ENCODE data around the gene EPHB1.
"Not testable (repeated sequence)": the region's sequence is repeated elsewhere in the genome, so short reads cannot be mapped to it uniquely, and the experiment has no call there.

EPHB1 gene

GRCh38 chr3:134788283-134788682 lies 6.8 kb upstream of the EPHB1 start:
- not testable (repeated sequence) for DNase-seq

DNA sequence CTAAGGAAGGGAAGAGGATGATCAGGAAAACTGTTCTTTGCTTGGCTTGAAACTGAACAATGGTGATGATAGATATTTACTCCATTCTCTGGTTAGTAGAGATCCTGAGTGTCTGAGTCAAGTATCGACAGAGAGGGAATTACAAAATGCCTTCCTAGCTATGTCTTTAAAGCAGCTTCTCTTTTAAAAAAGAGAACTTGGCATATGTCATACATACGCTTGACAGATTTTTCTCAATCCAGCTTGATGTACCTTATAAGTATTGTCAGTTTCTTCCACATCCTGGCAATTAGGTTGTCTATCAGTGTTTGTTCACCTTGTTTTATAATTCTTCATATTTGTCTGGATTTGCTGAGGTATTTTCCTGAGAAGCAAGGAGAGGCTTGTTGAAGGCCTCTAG lies 5.0 kb upstream of the EPHB1 start:
- no peak for DNase-seq

- no peak for DNase-seq
These were observed 3.1 kb upstream of the EPHB1 start for GRCh38 chr3:134791992-134792391.

GRCh38 chr3:134792700-134793099 lies 2.4 kb upstream of the EPHB1 start:
- DNase-seq: peak in 1 of 2 experiments; percentile 9

DNA sequence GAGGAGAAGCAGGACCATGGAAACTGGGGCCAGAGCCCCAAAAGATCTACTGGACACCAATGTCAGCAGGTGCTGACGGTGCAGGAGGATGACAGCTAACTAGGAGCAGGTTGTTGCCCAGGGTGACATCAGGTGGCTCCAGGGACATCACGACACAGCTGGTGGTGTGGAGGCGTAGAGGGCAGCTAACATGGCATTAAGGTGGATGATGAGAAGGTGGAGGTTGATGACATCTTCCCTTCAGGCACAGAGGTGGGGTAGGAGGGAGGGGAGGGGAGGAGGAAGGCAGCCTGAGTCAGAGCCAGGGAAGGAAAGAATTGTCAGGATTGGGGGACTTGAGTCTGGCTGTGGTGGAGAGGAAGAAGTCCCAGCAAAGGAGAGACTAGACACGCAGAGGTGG lies 1.5 kb upstream of the EPHB1 start:
- DNase-seq: no peak

DNA sequence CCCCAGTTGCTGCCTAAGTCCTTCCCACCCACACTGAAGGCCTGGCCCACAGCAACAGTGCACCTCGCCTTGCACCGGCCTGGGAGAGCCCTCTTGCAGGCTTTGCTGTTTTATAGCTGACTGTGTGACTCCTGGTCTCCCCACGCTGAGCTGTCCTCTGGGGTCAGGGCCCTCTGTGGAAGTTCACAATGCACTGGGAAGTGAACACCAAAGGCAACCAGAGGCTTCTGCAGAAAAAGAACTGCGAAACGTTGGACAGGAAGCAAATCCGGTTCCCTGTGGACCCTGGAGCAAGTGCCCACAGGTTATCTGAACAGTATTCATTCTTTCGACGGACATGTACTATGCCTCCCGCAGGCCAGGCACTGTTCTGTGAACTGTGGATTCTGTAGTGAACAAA lies 737 bp upstream of the EPHB1 start:
- DNase-seq: no peak

- DNase-seq: peak in 1 of 2 experiments; percentile 83
These were observed 753 bp downstream of the EPHB1 start for GRCh38 chr3:134795746-134796280.

GRCh38 chr3:134796281-134797056 lies 1.4 kb downstream of the EPHB1 start:
- peak in 1 of 2 experiments; percentile 72 for DNase-seq

- DNase-seq: no peak
These were observed 2.1 kb downstream of the EPHB1 start for GRCh38 chr3:134797057-134797740.

GRCh38 chr3:134797741-134798451 lies 2.8 kb downstream of the EPHB1 start:
- no peak for DNase-seq

- DNase-seq: peak in 1 of 2 experiments; percentile 34
These were observed 3.7 kb downstream of the EPHB1 start for GRCh38 chr3:134798681-134799311.

- DNase-seq: no peak
These were observed 4.3 kb downstream of the EPHB1 start for GRCh38 chr3:134799393-134799792.

GRCh38 chr3:134801204-134801958 lies 6.3 kb downstream of the EPHB1 start:
- no peak for DNase-seq

DNA sequence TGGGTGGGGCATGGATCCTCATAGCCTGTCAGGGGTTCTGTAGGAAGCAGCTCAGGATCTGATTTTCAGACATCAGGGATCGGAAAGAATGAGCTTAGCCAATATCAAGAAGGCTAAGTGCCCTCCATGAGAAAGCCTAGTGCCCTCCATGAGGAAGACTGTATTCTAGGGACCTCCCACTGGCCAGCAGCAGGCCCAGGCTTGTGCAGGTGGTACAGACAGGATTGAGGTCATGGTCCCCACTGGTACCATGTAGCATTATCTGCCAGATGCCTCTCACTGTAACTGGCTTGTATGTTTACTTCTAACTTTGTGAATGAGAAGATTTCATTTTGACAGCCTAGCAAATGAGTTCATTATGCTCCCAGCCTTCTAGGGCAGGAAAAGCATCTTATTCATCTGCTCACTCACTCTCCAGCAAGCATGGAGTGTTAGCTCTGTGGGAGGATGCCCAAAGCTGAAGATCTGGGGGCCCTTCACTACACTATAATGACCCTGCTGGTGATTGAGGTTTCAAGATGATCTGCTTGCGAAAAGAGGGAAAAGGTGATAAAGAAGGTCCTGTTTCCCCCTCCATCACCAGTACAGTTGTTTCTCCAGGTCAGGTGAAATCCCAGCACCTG lies 7.5 kb downstream of the EPHB1 start:
- DNase-seq: no peak

GRCh38 chr3:134803051-134803505 lies 8.0 kb downstream of the EPHB1 start:
- no peak for DNase-seq

DNA sequence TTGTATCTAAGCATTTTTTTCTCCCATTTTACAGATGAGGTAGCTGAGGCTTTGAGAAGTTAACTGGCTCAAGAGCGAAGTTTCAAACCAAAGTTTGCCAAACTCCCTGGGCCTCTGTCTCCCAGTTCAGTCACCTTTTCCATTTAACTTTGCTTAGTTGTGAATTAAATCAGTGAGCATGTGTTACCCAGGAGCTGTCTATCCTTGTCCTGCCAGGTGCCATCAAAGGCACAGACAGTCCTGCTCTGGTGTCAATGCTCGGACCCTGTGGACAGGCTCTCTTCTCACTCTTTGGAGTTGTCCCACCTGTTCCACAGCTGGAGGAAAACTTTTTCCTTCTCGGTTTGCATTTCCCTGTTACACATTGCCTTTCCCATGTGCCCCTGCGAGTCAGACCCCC lies 8.6 kb downstream of the EPHB1 start:
- no peak for DNase-seq

GRCh38 chr3:134804508-134805480 lies 9.7 kb downstream of the EPHB1 start:
- no peak for DNase-seq

DNA sequence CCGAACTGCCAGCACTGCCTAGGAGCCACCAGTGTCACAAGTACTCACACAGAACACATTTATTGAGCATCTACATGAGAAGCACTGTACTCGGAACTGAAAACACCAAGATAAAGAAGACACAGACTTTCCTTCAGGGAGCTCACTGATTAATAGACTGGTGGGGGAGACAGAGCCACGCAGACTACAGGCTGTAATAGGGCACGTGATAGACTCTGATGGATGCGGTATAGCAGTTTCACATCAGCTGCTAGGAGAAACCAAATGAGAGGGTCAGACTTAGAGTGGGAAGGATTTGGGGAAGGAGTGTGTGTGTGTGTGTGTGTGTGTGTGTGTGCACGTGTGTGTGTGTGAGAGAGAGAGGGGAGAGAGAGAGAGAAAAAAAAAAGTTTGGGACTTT lies 12.1 kb downstream of the EPHB1 start:
- no peak for DNase-seq

DNA sequence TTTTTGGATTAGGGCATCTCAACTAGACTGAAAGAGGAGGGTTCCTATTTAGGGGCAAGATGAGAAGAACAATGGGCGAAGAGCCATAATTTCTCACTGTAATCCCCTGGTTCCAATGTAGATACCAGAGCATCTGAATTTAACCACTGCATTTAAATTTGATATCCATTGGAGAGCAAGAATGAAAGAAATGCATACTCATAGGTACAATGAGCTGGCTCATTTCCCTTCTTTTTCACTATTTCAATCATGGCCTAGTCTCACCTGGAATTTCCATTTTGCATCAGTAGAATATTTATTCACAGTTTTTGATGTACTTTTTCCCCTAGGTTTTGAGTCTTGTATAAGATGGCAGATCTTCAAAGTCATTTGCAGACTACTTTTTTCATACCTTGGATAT lies 13.8 kb downstream of the EPHB1 start:
- DNase-seq: no peak

GRCh38 chr3:134809427-134810051 lies 14.5 kb downstream of the EPHB1 start:
- peak; percentile 84 to 90 for DNase-seq
